ENCODE data around the gene BCL7B.

Gene BCL7B

GRCh38 chr7:73573276-73573675 lies 15.8 kb upstream of the BCL7B start:
- no peak for DNase-seq (ENCODE audit: low read depth)
- TF ChIP-seq CTCF (IDR thresholded peaks at IDR 0.05; ENCODE audit: low read depth, low read length) (no peak), POLR2A (IDR thresholded peaks at IDR 0.05; ENCODE audit: extremely low read depth, insufficient read length) (no peak), MYC (IDR thresholded peaks at IDR 0.05; ENCODE audit: low read depth, low read length) (no peak)
- TF ChIP-seq, protein P1, sequence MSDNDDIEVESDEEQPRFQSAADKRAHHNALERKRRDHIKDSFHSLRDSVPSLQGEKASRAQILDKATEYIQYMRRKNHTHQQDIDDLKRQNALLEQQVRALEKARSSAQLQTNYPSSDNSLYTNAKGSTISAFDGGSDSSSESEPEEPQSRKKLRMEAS (IDR thresholded peaks at IDR 0.05; ENCODE audit: low read depth, low read length): no peak
- H3K4me3 ChIP-seq (ENCODE audit: low read depth, low read length): no peak overlapping the region

DNA sequence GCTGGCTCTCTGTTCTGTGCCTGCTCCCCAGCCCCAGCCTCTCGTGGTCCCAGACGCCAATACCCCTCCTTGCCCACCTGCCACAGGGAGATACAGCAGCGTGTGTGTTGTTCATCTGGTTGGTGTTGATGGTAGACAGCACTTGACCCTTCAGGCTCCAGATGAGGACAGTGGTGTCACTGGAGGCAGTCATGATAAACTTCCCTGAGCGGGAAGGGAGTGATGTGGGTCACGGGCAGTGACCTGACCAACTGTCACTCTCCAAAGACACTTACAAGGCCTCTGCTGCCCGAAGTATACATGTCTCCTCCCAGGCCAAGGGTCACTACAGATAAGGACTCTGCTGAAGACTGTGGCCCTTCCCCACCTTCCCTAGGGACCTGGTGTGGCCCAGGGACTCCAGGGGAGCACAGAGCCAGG lies 15.3 kb upstream of the BCL7B start:
- TF ChIP-seq CTCF (IDR thresholded peaks at IDR 0.05; ENCODE audit: low read depth, low read length) (no peak), POLR2A (IDR thresholded peaks at IDR 0.05; ENCODE audit: extremely low read depth, insufficient read length) (no peak), MYC (IDR thresholded peaks at IDR 0.05; ENCODE audit: low read depth, low read length) (no peak)
- TF ChIP-seq, protein P1 (IDR thresholded peaks at IDR 0.05; ENCODE audit: low read depth, low read length): no peak
- H3K4me3 ChIP-seq (ENCODE audit: low read depth, low read length): no peak overlapping the region
- DNase-seq (ENCODE audit: low read depth): no peak

DNA sequence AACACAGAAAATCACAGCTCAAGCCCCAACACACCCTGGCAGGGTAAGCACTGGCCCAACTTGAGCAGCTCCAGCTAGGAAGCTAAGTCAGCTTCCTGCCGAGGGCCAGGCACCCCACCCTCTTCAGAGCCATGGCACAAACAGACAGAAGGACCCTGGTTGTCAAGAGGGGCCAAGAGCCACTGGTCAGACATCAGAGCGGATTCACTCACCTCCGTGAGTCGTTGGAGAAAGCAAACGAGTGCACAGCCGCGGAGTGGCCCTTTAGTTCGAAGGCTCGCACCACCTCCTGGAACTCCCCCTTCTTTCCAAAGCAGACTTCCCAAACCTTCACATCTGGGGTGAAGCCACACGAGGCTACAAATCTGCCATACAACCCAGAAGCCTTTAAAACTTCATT lies 13.5 kb upstream of the BCL7B start:
- no peak overlapping the region for H3K4me3 ChIP-seq (ENCODE audit: low read depth, low read length)
- DNase-seq (ENCODE audit: low read depth): no peak
- no peak for TF ChIP-seq CTCF (IDR thresholded peaks at IDR 0.05; ENCODE audit: low read depth, low read length)
- no peak for TF ChIP-seq MYC (IDR thresholded peaks at IDR 0.05; ENCODE audit: low read depth, low read length)
- TF ChIP-seq, protein P1 (IDR thresholded peaks at IDR 0.05; ENCODE audit: low read depth, low read length): no peak
- no peak for TF ChIP-seq POLR2A (IDR thresholded peaks at IDR 0.05; ENCODE audit: extremely low read depth, insufficient read length)

DNA sequence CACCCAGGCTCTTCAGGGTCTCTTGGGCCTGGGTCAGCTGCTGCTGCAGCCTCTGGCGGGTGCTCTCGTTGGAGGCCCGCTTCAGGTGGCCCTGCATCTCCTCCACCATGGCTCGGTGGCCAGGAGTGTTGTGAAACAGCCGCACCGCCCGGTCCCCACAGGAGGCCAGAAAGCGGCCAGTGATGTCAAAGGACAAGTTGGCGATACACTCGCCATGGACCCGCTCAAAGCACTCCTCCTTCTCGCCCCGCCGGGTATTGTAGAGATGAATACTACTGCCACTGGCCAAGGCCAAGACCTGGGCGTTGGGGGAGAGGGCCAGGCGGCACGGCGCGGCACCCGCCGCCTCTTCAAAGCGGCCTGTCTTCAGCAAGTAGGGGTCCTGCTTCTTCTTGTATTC lies 13.0 kb upstream of the BCL7B start:
- no peak for DNase-seq (ENCODE audit: low read depth)
- H3K4me3 ChIP-seq (ENCODE audit: low read depth, low read length): no peak overlapping the region
- TF ChIP-seq POLR2A (IDR thresholded peaks at IDR 0.05; ENCODE audit: extremely low read depth, insufficient read length): no peak
- no peak for TF ChIP-seq CTCF (IDR thresholded peaks at IDR 0.05; ENCODE audit: low read depth, low read length)
- TF ChIP-seq MYC (IDR thresholded peaks at IDR 0.05; ENCODE audit: low read depth, low read length): no peak
- TF ChIP-seq, protein P1 (IDR thresholded peaks at IDR 0.05; ENCODE audit: low read depth, low read length): no peak

DNA sequence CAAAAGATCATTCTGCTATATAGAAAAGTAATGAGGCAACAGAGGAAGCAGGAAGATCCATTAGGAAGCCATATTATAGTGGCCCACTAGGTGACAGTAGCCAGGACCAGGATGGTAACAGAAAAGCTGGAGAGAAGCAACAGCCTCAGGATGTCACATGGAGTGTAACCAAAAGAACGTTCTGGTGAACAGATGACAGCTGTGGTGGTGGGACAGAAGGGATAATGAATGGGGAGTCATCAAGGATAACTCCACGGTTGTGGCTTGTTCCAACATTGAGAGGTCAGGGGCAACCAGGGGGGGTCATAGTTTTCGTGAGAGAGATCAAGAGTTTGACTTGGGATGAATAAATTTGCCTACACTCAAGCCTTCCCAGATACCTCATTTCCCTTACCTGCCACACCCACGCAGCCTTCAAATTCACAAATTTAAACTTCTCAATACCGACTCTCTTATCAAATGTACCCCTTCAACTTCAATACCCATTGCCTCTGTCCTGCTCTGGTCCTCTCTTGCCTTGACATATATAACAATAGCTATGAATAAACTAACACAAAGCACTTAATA lies 11.6 kb upstream of the BCL7B start:
- no peak for DNase-seq (ENCODE audit: low read depth)
- no peak for TF ChIP-seq POLR2A (IDR thresholded peaks at IDR 0.05; ENCODE audit: extremely low read depth, insufficient read length)
- no peak for TF ChIP-seq MYC (IDR thresholded peaks at IDR 0.05; ENCODE audit: low read depth, low read length)
- peak; percentile 4 for TF ChIP-seq CTCF (IDR thresholded peaks at IDR 0.05; ENCODE audit: low read depth, low read length)
- TF ChIP-seq, protein P1 (IDR thresholded peaks at IDR 0.05; ENCODE audit: low read depth, low read length): no peak
- H3K4me3 ChIP-seq (ENCODE audit: low read depth, low read length): no peak overlapping the region
